Raji (cell line): ENCODE measurements around the gene TSPAN1.
A peak's percentile ranks its signal among the peaks of the same experiment; 100 is the strongest.

Experiments
- POLR2A ChIP-seq: IDR thresholded peaks from 2 replicates; pipeline ENCODE4 v1.6.1; 2011; ENCODE audit warnings: low read depth, low read length, control low read depth; ENCODE audit not compliant: insufficient read depth

The TSPAN1 gene

GRCh38 chr1:46174448-46175231 lies at the start of gene TSPAN1:
TSPAN1 (plus strand) TSS chr1:46175087; CDS start chr1:46181108, 6,021 bp downstream.
- no peak for TF ChIP-seq POLR2A

GRCh38 chr1:46128344-46128743 lies 46.5 kb upstream of the TSPAN1 start:
- no peak for TF ChIP-seq POLR2A

GRCh38 chr1:46130121-46130520 lies 44.8 kb upstream of the TSPAN1 start:
- TF ChIP-seq POLR2A = no peak

- no peak for TF ChIP-seq POLR2A
Measured at GRCh38 chr1:46130606-46131005, 44.3 kb upstream of the TSPAN1 start.

- TF ChIP-seq POLR2A = no peak
Measured at GRCh38 chr1:46131093-46131492, 43.8 kb upstream of the TSPAN1 start.

- no peak for TF ChIP-seq POLR2A
Measured at GRCh38 chr1:46131712-46132528, 43.0 kb upstream of the TSPAN1 start.

GRCh38 chr1:46132529-46133180 lies 42.2 kb upstream of the TSPAN1 start, which contains the start of gene PIK3R3:
PIK3R3 (minus strand) TSS chr1:46132629; CDS start chr1:46131952, 677 bp downstream.
- TF ChIP-seq POLR2A = peak; percentile 59

GRCh38 chr1:46133181-46133658 lies 41.7 kb upstream of the TSPAN1 start:
- TF ChIP-seq POLR2A = peak; percentile 10; the same call in 1 of the 2 replicates

- TF ChIP-seq POLR2A = no peak
Measured at GRCh38 chr1:46133781-46134350, 41.0 kb upstream of the TSPAN1 start.

GRCh38 chr1:46134660-46135331 lies 40.1 kb upstream of the TSPAN1 start:
- no peak for TF ChIP-seq POLR2A

GRCh38 chr1:46136711-46137110 lies 38.2 kb upstream of the TSPAN1 start:
- no peak for TF ChIP-seq POLR2A

GRCh38 chr1:46137916-46138315 lies 37.0 kb upstream of the TSPAN1 start:
- TF ChIP-seq POLR2A = no peak

GRCh38 chr1:46148318-46148717 lies 26.6 kb upstream of the TSPAN1 start:
- TF ChIP-seq POLR2A = no peak

GRCh38 chr1:46150085-46150484 lies 24.8 kb upstream of the TSPAN1 start:
- no peak for TF ChIP-seq POLR2A
